Measurements from ENCODE around the gene LDLRAD1. TPM values are rescaled to one million over a fixed set of nuclear protein-coding genes. Genes with fewer than 3 reads are reported as not detected.
"Not testable (repeated sequence)": the region's sequence is repeated elsewhere in the genome, so short reads cannot be mapped to it uniquely, and the experiment has no call there.

Gene LDLRAD1
- total RNA-seq, 1 experiment from 2014 or later = not detected

DNA sequence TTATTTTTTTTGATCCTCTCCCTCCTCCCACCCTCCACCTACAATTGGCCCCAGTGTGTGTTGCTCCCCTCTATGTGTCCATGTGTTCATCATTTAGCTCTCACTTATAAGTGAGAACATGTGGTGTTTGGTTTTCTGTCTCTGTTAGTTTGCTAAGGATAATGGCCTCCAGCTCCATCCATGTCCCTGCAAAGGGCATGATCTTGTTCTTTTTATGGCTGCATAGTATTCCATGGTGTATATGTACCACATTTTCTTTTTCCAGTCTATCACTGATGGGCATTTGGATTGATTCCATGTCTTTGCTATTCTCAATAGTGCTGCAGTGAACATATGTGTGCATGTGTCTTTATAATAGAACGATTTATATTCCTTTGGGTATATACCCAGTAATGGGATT, 6.8 kb upstream of the LDLRAD1 start:
- in situ Hi-C loops (cut with HindIII; ENCODE audit: low pct_unique_long_range_greater_than_20kb, low sequenced_read_pairs); DNase-seq (ENCODE audit: low read depth, low spot score): not testable (repeated sequence)

DNA sequence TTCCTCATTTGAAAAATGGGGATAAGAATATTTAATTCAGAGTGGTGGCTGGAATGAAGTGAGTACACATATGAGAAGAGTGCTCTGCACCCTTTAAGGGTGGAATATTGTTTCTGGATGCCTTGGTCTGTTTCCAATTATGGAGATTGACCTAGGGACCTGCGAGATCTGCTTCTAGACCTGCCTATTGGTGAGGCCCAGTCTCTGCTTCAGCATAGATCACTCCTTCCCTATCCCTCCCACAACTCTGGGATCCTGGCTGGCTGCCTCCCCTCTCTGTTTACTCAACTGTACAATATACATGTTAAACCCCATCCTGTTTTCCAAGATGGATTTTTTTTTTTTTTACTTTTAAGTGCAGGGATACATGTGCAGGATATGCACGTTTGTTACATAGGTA, 6.4 kb upstream of the LDLRAD1 start:
- DNase-seq (ENCODE audit: low read depth, low spot score) = no peak
- in situ Hi-C loops (cut with HindIII; ENCODE audit: low pct_unique_long_range_greater_than_20kb, low sequenced_read_pairs) = no loop called here

DNA sequence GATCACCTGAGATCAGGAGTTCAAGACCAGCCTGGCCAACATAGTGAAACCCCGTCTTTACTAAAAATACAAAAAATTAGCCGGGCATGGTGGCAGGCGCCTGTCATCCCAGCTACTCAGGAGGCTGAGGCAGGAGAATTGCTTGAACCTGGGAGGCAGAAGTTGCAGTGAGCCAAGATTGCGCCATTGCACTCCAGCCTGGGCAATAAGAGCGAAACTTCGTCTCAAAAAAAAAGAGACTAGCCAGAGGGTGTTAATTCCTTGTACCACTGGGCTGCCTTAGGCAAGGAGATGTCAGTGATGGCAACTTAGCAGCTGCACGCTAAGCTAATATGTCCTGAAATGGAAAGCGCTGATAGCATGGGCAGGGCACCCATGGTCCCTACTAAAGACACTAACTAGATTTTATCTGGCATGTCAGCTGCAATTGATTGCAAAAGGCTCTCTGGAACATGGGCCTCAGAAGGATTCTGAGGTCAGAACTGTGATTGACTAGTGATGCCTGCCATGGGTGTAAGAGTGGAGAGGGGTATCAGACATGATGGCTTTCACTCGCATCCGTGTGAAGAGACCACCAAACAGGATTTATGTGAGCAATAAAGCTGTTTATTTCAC, 1.7 kb upstream of the LDLRAD1 start:
- DNase-seq (ENCODE audit: low read depth, low spot score); in situ Hi-C loops (cut with HindIII; ENCODE audit: low pct_unique_long_range_greater_than_20kb, low sequenced_read_pairs): not testable (repeated sequence)

DNA sequence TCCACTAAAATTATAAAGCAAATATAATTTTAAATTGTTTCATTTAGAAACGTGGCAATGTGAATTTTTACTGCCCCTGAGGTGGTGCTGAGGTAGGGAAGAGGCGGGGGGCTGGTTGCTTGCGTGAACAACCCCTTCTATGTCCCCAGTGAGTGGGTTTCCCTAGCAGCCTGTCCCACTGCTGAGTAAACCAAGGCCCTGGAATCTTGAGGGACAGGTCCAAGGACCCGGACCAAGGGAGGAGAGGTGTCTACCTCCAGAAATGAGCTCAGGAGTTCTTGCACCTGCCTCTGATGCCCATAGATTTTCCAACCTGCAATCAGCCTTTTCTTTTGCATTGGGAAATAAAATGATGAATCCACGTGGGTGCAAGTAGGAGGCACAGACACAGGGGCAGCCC, 649 bp upstream of the LDLRAD1 start:
- in situ Hi-C loops (cut with HindIII; ENCODE audit: low pct_unique_long_range_greater_than_20kb, low sequenced_read_pairs) = no loop called here
- DNase-seq (ENCODE audit: low read depth, low spot score) = no peak

DNA sequence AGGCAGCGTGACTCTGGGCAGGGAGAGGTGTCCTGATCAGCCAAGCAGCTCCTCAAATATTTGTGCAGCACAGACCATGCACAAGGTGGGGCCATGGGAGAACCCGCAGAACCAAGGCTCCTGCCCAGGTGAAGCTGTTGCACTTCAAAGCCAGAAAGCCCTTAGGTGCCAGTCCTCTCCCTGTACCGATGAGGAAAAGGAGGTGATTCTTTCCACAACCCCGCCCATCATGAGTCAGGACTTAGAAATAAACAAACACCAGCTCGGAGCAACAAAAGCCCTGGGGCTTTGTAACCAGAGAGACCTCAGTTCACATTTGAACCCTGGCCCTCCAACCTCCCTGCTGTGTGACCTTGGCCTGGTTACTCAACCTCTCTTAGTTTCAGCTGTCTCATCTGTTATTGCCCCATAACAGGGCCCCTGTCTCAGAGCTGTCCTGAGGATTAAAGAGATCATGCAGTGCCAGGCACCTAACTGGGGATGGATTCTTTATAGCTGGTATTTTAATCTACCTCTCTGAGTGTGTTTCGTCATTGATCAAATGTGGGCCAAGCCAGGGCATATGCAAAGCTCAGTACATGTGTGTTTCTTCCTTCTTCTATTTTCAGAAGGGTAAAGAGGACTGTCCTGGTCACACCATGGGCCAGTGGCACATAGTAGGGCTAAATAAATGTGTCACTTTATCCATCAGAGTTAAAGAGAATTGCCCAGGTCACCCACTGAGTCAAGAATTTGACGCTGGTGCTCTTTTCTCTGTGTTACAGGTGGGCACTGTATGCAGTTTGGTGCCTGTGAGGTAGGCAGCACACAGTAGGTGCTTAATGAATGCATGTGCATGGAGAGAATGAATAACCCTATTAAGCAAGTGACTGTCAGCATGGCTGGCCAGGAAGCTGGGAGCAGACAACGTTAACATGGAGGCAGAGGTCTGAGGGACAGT, 1.4 kb downstream of the LDLRAD1 start:
- in situ Hi-C loops (cut with HindIII; ENCODE audit: low pct_unique_long_range_greater_than_20kb, low sequenced_read_pairs) = no loop called here
- peak; percentile 7 for DNase-seq (ENCODE audit: low read depth, low spot score)

DNA sequence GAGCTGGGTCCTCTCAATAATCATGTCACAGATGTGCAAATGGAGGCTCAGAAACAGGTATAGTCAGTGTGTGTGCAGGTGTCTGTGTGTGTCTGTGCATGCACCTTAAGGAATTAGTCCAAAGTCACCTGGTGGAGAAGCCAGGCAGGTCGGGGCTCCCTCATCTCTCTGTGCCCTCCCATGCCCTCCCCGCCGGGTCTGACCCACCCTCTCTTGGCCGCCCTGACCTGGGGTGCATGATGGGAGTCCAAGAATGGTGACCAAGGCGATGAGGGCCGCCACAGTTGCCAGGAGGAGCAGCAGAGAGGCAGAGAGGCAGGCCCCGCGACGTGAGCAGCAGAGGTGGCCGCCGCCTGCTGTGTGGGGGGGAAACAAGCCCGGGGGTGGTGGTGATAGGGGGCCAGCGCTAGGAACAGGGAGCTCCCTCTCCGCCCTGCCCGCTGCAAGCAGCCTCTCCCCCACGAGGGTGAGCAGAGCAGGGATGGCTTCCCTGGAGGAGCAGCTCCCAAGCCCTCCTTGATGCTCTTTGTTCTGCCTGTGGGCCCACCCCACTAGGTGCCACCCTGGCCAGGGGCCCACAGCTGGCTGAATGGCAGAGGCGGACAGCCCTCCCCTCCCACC, 3.9 kb downstream of the LDLRAD1 start:
- no peak for DNase-seq (ENCODE audit: low read depth, low spot score)
- in situ Hi-C loops (cut with HindIII; ENCODE audit: low pct_unique_long_range_greater_than_20kb, low sequenced_read_pairs) = no loop called here

DNA sequence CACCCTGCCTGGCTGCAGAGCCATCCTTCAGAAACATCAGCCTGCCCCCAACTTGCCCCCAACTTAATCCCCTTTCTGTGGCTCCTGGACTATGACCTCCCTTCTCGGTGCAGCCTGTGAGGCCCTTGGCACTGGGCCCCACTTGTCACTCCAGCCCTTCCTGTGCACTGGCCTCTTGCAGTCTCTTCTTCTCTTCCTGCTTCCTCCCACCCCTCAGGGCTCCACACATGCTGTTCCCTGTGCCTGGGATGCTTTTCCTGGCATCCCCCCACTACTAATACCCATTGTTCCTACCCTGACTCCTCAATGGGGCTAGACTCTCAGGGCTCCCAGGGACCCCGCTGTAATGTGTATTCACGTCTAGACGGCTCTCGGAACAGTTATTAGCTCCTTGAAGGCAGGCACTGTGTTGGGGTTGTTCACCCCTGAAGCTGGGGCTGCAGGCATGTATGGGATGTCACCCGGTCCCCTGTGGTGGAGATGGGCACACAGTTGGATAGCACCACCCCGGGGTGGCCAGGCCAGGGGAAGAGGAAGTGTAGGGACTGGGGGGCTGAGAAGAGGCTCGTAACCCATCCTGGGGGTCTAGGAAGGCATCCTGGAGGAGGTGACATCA, 4.5 kb downstream of the LDLRAD1 start:
- DNase-seq (ENCODE audit: low read depth, low spot score) = no peak
- in situ Hi-C loops (cut with HindIII; ENCODE audit: low pct_unique_long_range_greater_than_20kb, low sequenced_read_pairs) = no loop called here

DNA sequence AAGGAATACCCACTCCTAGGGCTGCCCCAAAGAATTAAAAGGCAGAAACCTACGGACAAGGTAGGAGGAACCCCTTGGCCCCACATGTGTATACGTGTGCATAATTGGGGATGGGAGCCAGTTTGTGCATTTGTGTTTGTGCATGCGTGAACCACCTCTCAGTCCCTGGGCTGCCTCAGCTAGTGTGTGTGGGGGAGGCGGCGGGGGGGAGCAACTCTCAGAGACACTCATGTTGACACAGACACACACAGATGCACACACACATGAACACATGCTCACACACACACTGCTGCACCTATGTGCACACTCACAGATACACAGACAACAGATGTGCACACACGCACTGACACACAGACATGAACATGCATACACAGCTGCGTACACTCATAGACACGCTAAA, 5.1 kb downstream of the LDLRAD1 start:
- no peak for DNase-seq (ENCODE audit: low read depth, low spot score)
- in situ Hi-C loops (cut with HindIII; ENCODE audit: low pct_unique_long_range_greater_than_20kb, low sequenced_read_pairs) = no loop called here

DNA sequence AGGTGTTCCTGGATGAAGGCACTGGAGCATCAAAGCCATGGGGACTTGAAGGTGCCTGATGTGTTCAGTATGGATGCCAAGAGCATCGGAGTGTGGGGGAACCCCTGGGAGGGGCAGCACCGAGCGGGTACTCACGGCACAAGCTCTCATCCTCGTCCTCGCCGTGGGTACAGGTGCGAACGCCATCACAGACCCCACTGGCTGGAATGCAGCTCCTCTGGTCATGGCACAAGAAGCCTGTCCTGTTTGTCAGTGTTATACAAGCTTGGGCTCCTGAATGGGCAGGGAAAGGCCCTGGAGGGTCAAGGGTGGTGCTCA, 6.0 kb downstream of the LDLRAD1 start:
- no peak for DNase-seq (ENCODE audit: low read depth, low spot score)
- in situ Hi-C loops (cut with HindIII; ENCODE audit: low pct_unique_long_range_greater_than_20kb, low sequenced_read_pairs) = no loop called here

DNA sequence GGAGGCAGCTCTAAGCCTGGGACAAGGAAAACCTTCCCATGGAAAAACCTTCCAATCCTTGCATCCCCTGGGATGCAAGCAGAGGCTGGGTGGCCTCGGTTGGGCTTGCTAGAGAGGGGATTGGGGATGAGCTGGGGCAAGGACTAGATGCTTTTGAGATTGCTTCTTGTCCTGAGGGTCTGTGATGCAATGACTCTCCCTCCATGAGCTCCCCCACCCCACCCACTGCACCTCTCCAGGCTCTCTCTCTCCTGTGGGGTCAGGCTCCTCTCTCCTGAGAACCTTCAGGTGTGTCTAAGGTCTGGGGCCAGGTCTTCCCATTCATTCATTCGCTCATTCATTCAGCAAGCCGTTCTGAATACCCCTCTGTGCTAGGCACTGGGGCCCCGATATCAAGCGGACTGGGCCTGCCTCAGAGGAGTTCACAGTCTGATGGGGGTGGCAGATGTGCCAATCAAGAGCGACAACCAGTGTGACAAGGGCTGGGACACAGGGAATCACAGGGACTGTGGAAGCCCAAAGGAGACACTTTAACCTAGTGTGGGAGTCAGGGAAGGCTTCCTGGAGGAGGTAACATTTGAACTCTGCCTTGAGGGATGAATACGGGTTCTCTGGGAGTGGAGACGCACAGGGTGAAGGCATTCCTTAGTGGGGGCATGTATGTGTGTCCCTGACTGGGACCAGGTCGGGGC, 6.5 kb downstream of the LDLRAD1 start:
- in situ Hi-C loops (cut with HindIII; ENCODE audit: low pct_unique_long_range_greater_than_20kb, low sequenced_read_pairs) = no loop called here
- DNase-seq (ENCODE audit: low read depth, low spot score) = no peak

DNA sequence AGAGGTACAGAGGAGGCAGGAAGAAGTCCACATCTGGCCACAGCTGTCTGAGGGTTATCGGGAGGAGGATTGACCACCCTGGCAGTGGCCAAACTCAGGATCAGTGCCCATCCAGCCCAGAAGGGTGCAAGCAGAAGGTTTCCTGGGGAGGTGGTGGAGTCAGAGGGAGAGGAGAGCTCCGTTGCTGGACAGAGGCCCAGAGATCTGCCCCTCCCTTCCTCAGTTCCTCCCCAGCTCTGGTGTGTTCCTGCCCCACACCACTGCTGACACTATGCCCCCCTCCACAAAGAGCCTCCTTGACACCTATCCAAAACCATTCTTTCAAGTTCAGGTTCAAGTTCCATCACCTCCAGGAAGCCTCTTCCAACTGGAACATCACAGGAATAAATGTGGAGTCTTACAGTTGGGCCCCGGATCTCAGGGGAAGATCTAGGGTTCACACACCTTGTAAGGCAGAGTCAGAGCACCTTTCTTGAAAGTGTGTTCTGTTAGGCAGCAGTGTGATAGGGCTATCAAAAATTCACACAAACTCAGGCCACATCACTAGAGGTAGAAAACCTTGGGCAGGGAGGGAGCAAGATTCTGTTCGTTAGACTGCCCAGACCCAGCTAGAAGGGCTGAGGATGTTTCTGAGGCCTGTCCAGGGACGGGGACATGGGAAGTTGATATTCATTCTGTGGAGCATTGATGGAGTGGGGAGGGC, 7.4 kb downstream of the LDLRAD1 start:
- no peak for DNase-seq (ENCODE audit: low read depth, low spot score)

DNA sequence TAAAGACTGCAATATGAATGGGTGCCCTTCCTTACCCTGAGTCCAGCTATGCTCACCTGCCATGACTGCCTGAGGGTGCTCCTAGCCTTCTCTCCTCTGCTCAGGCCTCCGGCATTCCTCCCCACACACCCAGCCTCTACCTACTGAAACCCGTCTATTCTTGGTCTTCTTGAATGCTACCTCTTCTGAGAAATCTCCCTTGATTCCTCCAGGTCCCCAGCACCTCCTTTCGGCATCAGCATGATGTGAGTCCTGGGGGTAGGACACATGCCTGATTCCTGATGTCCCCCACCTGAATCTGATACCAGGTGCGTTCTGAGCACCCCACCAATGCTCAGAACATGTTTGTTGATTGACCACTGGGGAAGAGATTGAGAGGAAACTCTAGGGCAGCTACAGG, 8.6 kb downstream of the LDLRAD1 start:
- DNase-seq (ENCODE audit: low read depth, low spot score) = no peak
- in situ Hi-C loops (cut with HindIII; ENCODE audit: low pct_unique_long_range_greater_than_20kb, low sequenced_read_pairs) = no loop called here

More for the DNA sequence above, 7.4 kb downstream of the LDLRAD1 start:
- in situ Hi-C loops (cut with HindIII; ENCODE audit: low pct_unique_long_range_greater_than_20kb, low sequenced_read_pairs) = no loop called here

DNA sequence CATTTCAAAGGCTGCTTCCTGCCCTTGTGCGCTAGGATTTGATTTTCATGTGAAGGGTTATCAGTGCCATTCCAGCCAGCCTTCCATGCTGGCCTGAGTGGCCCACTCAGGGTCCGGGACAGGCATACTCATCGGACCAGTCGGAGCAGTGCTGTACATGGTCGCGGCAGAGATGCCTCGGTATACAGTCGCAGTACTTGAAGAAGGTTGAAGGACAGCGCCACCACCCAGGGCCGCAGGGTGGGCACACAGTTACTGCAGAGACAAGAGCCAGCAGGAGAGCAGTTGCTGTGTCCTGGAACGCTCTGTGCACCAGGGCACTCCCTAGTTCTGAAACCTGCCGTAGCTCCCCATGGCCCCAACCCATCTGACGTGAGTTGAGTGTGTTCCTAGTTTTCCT, 9.1 kb downstream of the LDLRAD1 start:
- in situ Hi-C loops (cut with HindIII; ENCODE audit: low pct_unique_long_range_greater_than_20kb, low sequenced_read_pairs) = no loop called here
- DNase-seq (ENCODE audit: low read depth, low spot score) = no peak

DNA sequence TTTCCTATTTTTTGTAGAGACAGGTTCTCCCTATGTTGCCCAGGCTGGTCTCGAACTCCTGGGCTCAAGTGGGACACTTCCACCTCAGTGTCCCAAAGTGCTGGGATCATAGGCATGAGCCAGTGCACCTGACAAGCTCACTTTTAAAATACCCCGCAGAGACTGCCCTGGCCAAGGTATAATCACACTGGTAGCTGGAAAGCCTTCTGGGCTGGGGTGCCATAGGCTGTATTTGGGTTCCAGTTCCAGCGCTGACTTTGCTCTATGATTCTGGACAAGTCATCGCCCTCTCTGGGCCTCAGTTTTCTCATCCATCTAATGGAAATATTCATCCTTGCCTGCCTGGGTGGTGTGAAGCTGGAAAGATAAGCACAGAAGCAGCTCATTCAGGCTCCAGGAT, 10.4 kb downstream of the LDLRAD1 start:
- in situ Hi-C loops (cut with HindIII; ENCODE audit: low pct_unique_long_range_greater_than_20kb, low sequenced_read_pairs) = no loop called here
- no peak for DNase-seq (ENCODE audit: low read depth, low spot score)

DNA sequence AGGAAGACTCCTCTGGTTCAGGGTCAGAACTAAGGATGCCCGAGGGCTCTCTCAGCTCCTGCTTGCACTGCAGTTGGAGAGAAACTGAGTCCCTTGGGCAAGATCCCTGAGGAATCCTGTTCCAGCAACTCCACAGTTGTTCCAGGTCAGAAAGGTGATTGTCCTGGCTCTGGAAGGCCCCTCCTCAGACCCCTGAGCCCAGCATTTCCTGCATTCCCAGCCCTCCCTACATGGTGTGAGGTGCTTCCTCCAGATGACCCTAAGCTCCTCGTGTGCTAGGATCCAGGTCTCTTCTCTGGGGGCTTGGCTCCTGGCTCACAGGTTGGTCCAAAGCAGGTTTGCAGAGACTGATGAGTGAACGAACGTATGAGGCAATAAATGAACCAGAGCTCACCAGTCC, 11.5 kb downstream of the LDLRAD1 start:
- DNase-seq (ENCODE audit: low read depth, low spot score) = no peak

DNA sequence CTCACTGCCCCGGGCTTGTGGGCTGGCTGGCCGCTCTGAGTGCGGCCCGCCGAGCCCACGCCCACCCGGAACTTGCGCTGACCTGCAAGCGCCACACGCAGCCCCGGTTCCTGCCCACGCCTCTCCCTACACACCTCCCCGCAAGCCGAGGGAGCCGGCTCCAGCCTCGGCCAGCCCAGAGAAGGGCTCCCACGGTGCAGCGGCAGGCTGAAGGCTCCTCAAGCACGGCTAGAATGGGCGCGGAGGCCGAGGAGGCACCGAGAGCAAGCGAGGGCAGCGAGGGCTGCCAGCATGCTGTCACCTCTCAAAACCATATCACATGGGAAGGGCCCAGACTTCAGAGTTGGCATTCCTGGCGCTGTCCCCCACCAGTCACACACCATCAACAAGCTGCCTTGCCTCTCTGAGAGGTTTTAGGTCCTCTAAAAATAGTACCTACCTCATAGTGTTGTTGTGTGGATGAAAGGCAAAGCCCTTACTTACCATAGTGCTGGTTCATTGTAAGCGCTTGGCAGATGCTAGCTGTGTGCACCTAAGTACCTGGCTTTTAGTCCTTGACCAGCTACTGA, 13.4 kb downstream of the LDLRAD1 start:
- DNase-seq (ENCODE audit: low read depth, low spot score) = no peak
- in situ Hi-C loops (cut with HindIII; ENCODE audit: low pct_unique_long_range_greater_than_20kb, low sequenced_read_pairs) = no loop called here

More for the DNA sequence above, 11.5 kb downstream of the LDLRAD1 start:
- in situ Hi-C loops (cut with HindIII; ENCODE audit: low pct_unique_long_range_greater_than_20kb, low sequenced_read_pairs) = no loop called here
